GM19438 (cell line): ENCODE results near the gene MACROD2.
"Not testable (repeated sequence)": the region's sequence is repeated elsewhere in the genome, so short reads cannot be mapped to it uniquely, and the experiment has no call there.

Experiments
- ATAC-seq: cut with Tn5 transposase; IDR thresholded peaks from one replicate; pipeline ENCODE4 v1.9.1; 2021; ENCODE audit warnings: low read depth; ENCODE audit not compliant: unreplicated experiment

Gene MACROD2

DNA sequence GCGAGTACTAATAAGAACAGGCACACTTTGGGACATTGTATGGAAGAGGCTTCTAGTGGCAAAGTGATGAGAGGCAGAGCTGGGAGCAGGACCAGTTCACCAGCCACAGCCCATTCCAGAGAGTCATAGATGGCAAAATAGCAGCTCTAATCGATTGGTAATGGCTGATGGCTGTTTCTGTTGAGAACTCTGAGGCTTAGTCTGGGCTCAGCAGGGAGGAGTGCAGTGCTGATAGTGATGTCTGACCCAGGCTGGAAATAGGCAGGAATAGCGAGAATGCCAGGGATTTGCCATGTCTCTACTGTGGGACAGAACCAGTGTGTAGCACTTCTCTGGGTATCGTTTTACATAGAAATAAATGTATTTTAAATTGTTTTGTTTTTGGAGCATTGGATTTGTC is 962.1 kb downstream of the MACROD2 start:
- no peak for ATAC-seq

DNA sequence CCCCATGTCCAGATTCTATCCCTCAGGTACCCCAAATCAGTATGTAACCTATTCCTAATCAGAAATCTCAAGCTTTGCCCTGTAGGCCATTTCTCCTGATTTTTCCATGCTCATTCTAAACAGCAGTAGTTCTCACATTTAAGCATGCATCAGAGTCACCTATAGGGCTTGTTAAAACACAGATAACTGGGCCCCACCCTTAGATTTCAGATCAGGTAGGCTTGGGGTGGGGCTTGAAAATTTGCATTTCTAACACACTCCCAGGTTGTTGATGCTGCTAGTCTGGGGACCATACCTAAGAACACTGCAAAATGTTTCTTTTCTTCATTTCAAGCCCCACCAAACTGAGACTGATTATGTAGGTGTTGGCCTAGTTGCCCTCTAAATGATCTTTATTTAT is 963.3 kb downstream of the MACROD2 start:
- no peak for ATAC-seq

DNA sequence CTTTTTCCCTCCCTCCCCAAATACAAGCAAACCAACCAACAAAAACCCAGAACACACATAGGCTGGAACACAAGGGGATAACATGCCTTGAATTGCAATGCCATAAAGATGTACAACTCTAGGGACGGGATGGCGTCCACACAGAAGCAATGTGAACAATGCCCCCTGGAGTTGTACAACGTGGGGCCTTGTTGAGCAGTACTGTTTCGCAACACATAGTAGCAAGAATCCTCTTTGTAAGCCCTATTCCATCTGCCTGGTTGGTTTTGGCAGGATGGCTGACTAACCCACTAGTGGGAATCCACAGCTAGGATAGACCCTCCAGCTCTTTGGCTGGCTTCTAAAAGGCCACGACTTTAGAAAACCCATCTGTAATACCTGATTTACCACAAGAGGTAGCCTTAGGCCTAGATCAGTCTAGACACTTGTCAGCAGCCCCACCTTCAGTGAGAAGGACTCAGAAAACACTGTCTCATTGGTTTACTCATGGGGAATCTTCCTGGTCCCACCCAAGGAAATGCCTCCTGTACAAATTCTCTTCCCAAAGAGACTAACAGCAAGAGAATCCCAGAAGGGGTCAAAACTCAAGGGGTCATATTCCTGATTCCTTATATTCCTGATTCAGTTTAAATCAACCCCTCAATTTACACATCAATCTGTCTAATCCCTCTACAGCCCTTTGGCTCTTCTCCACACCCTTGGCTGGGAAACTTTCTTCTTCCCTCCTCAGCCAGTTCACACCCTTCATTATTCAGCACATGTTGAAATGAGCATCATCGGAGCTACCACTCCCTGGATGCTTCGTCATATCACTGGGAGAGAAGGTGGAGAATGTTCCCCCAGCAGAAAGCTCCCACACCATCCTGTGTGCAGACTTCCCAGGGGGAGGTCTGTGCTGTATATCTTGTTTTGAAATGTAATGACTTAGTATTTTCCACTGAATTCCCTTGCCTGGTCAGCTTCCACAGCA is 964.5 kb downstream of the MACROD2 start:
- no peak for ATAC-seq

DNA sequence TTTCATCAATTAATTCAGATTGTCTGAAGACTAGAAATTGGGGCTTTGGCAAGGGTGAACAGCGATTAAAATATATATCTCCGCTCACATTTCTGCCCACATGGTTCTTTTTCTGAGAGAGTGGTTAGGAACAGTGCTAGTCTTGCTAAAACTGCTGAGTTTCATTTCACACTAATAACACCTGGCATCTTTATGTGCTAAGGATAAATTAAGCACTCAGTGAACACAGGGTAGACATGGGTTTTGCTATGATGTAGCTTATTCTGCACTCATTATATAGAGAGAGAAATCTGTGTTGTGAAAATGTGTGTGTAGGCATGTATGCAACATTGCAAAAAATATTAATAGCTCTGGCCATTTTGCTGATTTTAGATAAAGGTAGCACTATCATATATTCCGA is 965.5 kb downstream of the MACROD2 start:
- ATAC-seq: no peak

DNA sequence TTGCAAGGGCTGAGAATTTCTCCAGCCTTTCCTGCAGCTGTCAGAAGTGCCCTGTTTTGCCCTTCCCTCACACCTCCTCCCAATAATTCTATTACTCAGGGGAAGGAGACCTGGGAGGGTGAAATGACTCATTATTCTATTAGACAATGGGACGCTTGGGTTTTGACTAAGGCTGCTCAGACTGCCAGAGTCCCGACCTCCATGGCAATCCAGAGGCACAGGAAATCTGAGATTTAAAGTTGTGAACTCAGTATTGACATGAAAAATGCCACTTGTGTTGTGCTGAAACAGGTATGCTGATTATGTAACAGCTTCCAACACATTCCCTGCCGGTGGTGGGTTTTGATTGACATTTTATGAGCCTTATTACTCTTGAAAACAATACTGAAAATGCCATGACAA is 967.9 kb downstream of the MACROD2 start:
- no peak for ATAC-seq

DNA sequence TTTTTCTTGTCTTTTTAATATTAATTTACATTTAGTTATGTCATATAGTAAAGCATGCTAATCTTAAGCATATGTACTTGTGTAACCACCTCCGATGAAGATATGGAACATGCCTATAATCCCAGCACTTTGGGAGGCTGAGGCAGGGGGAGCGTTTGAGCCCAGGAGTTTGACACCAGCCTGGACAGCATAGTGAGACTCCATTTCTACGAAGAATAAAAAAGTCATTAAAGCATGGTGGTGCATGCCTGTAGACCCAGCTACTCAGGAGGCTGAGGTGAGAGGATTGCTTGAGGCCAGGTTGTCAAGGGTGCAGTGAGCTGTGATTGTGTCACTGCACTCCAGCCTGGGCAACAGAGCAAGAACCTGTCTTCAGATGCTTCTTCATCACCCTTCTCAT is 970.9 kb downstream of the MACROD2 start:
- ATAC-seq: no peak

DNA sequence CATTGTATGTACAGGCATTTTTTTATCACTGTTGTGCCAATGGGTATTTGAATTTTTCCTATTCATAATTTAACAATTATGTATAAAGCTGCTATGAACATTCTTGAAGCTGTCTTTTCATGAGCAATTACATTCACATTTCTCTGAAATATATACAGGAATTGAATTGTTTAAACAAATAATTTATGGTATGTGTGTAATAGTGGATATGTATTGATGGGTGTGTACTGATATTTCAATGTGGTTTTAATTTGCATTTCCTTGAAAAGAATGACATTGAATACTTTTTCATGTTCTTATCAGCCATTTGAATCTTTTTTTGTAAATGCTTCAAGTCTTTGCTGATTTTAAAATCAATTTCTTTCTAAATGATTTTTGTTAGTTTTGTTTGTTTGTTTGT is 971.5 kb downstream of the MACROD2 start:
- ATAC-seq: no peak

DNA sequence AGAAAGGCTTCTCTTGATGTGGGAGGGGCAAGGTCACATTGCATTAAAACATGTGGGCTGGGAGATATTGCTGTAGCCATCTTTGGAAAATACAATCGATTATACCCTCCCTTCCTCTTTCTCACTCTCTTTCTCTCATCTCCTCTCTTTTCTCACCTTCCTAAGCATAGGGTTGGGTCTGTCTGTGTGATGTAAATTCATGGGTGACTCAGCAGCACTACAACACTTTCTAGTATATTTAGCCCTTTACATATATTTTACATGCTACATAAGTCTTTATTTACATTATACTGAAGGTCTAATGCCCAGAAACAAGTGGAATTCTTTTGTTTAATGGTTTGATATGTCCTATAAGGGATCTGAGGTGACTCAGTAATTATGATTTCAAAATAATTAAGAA is 976.9 kb downstream of the MACROD2 start:
- ATAC-seq: no peak

DNA sequence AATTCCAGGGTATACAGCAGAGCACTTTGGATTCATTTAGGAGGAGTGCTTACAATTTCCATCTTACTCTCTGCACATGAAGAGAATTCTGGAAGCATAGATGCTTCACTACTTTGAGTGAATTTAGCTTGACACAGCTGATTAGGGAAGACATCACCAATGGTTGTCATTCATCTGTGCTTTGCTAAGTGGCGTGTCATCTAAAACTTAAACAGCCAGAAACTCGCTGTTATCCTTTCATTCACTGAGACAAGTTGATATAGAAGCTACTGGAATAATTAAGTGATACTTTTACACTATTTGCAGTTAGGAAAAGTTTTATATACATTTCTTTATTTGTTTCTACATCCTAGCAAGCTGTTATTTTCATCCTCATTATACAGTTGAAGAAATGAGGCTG is 977.4 kb downstream of the MACROD2 start:
- no peak for ATAC-seq

DNA sequence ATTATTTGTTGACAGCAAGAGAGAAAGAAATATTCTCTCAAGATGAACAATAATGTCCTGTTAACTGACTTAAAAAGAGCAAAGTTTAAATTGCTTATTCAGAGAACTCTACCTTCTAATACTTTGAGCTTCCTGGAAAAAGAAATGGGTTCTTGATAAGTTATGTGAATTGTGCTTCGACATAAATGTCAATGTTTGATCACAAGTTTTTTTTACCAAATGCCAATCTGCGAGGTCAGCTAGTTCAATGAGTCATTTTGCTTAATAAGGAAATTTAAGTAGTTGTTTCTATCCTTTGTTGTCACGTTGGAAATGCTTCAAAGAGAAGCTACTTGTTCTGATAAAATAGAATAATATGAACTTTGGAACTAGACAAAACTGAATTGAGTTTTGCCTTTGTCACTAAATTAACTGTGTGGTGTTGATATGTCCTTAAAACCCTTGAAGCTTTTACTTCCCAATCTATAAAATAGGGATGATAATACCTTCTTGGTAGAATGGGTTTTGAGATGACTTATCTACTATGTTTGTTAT is 984.2 kb downstream of the MACROD2 start:
- no peak for ATAC-seq

DNA sequence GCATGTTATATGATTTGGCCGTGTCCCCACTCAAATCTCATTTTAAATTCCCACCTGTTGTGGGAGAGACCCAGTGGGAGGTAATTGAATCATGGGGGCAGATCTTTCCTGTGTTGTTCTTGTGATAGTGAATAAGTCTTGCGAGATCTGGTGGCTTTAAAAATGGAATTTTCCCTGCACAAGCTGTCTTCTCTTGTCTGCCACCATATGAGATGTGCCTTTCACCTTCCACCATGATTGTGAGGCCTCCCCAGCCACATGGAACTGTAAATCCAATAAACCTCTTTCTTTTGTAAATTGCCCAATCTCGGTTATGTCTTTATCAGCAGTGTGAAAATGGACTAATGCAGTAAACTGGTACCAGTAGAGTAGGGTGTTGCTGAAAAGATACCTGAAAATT is 986.2 kb downstream of the MACROD2 start:
- ATAC-seq: not testable (repeated sequence)

DNA sequence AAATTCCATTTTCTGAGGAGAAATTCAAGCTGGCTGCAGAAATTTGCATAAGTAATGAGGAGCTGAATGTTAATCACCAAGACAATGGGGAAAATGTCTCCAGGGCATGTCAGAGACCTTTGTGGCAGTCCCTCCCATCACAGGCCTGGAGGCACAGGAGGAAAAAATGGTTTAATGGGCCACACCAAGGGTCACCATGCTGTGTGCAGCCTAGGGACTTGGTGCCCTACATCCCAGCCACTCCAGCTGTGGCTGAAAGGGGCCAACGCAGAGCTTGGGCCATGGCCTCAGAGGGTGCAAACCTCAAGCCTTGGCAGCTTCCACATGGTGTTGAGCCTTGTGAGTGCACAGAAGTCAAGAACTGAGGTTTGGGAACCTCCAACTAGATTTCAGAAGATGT is 987.0 kb downstream of the MACROD2 start:
- not testable (repeated sequence) for ATAC-seq

DNA sequence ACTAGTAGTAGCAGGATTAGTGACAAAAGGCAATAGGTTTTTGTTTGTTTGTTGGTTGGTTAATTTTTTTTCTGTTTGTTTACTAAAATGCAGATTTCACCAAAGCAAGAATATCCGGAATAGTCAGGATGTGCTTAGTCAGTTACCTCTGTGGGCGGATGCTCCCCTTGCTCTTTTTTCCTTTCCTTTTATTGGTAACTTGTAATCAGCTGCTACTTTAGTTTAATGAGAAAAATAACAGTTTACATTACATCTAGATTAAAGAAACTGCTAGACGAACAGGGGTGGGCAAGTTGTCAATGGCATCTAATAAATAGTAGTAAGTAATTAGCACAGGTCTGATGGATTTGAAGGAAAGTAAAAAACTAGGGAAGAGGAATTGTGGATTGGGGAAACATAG is 989.0 kb downstream of the MACROD2 start:
- no peak for ATAC-seq

DNA sequence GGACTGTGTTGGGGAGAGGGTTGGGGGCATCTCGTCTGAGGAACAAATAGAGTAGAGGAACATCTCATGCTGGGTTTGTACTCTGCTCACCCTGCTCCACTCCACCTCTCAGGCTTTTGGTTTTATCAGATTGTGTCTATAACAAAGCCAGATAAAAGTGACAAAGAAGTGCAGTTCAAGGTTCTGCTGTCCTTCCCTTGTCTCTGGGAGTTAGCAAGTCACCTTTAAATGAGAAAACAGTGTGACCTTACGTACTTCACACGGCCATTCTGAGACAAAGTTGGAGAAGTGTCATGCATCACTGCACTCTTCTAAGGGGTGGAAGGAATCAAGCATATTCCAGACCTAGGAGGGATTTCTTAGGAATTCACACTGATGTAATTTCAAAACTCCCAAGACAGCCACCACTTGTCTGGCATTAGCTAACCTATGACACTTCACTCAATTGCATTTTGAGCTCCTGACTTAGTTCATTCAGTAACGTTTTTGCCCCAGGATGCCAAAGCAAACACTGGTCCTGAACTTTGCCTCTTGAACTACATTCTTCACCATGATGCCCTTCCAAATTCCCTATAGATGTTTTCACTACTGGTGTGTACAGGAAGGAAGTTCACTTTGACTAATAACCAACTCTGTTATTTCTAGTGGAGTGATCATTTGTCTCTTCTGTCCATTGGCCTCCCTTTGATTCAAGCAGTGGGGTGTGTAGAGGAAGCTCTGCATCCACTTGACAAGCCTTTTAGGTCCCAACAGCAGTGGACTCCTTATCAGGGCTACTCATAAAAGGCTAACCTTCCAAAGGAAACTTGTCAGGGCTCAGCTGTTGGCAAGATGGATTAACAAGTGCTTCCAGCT is 989.7 kb downstream of the MACROD2 start:
- ATAC-seq: no peak

DNA sequence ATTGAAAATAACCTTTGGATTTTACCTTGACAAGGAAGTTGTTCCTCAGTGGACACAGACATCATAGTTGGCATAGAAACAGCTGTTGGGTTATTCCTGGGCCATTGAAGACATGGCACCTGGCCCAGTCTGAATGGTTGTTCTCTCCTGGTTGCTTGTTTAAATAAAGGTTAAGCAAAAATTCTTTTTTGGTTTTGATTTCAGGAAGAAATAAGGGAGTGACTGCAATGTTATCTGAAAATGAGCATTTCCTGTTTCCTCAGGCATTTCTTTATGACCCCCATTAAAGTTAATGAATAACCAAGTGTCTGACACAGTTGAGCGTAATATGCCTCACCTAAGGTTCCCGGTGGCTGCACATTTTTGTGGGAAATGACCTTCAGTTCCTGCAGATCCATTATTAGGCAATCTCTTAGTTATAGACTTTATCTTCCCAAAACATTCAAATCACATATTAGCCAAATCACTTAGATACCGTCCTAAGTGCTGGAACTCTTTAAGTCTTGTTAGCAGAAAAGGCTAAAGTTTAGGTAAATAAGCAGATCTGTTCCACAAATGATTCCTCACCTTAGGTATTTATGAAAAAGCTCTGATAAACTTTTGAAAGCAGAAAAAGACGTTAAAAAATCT is 990.8 kb downstream of the MACROD2 start:
- no peak for ATAC-seq

DNA sequence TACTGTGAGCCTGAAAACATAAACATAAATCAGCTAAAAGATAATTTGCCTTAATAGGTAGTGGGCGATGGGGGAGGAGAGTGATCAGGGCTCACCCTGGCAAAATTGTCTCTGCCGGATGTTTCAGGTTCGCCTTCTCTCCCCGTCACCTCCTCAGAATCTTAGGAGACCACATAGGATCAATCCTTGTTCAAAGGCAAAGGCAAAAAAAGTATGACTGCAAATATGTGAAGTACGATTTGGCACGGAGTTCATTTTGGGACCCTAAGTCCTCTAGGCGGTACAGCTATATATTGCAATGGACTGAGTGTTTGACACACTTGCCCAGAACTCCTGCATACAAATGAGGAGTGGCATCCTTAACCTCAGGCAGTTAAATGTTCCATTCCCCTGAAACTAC is 991.3 kb downstream of the MACROD2 start:
- ATAC-seq: no peak

DNA sequence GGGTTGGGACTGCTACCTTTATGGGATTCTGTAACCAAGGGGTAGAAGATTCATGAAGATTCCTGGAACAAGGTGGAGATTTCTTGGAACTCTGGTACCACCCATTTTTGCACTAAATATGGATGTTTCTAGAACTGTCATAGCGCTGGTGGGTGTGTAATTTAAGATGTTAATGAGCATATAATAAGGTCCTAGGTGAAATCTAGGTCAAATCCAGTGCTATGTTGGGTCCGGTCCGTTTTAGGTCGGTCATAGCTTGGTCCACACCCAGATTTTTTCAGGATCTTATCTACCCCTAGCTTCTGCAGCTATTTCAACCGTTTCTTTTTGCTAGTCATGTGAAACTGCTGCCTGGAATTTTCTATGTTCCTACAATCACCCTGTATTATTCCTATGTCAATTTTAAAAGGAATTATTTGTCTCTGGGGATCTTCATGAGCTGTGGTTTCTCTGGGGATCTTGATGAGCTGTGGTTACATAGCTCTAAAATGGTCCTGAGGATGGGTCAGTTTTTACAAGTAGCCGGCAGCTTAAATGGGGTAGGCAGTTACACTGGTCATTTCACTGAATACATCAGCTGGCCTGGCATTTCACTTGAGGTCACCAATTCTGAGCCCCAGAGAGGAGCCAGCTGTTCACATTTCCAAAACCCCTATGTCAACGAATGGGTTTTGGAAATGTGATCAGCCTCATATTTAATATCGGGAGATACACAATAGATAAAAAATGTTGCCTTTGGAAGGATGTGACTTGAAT is 994.4 kb downstream of the MACROD2 start:
- ATAC-seq: no peak

DNA sequence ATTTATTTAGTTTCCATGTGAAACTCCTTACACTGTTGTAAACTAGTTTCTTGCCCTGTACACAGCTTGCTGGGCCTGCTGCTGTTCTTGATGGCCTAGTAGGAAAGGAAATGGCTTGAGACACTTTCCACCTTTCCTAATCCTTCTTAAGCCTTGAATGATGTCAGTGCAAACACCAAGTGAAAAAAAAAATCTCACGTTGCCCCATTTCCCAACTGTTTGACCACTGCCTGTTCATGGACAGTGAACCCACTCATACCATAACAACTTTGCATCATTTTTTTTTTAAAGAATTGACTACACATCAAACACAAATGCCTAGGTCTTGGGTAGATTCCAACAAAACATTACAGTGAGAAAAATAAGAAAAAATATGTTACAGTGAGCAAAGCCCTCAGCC is 995.7 kb downstream of the MACROD2 start:
- ATAC-seq: no peak

DNA sequence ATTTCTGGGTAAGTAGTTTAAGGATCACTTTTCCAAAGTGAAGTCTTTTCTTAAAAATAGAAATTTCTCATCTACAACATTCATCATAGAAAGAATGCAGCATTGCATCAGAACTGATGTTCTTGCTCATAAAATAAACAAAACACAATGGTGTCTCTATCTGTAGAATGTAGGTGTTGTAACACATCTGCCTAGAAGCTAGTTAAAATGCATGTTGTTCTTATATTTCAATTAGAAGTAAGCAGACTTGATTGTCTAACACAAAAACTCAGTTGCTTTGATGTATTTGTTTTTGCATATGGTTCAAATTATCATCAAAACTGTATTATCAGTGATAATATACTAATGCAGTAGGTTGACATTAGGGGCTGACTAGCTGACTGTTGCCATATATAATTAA is 996.8 kb downstream of the MACROD2 start:
- no peak for ATAC-seq

DNA sequence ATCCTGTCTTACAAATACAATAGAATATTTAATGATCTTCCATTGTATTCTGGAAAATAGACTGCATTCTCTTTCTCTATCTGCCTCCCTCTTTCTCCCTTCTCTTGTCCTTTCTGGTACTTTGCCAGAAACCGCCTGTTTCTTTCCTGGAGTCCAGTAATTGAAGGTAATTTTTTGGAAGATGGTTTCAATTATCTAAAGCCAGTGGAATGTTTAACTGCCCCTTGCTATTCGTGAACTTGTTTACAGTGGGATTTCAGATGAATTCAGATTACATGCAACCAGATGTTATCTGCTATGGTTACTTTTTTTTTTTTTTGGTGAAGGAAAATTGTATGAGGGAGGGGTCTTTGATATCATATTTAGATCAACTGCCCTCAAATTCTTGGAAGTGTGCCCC is 997.6 kb downstream of the MACROD2 start:
- ATAC-seq: no peak
